Articular chondrocyte of knee joint (primary cell): ENCODE measurements around the gene MMP11. TPM values are rescaled to one million over a fixed set of nuclear protein-coding genes. Genes with fewer than 3 reads are reported as not detected.

Experiments used
- total RNA-seq: library from RNA; depleted of rRNA; stranded (reverse); fragments of >200 nt; gene quantifications from 2 replicates; pipeline ENCODE4 v1.2.3, GENCODE V29; 2012

The MMP11 gene, protein sequence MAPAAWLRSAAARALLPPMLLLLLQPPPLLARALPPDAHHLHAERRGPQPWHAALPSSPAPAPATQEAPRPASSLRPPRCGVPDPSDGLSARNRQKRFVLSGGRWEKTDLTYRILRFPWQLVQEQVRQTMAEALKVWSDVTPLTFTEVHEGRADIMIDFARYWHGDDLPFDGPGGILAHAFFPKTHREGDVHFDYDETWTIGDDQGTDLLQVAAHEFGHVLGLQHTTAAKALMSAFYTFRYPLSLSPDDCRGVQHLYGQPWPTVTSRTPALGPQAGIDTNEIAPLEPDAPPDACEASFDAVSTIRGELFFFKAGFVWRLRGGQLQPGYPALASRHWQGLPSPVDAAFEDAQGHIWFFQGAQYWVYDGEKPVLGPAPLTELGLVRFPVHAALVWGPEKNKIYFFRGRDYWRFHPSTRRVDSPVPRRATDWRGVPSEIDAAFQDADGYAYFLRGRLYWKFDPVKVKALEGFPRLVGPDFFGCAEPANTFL
- total RNA-seq, result 3.9 and 4.1 TPM in 2 replicates

DNA sequence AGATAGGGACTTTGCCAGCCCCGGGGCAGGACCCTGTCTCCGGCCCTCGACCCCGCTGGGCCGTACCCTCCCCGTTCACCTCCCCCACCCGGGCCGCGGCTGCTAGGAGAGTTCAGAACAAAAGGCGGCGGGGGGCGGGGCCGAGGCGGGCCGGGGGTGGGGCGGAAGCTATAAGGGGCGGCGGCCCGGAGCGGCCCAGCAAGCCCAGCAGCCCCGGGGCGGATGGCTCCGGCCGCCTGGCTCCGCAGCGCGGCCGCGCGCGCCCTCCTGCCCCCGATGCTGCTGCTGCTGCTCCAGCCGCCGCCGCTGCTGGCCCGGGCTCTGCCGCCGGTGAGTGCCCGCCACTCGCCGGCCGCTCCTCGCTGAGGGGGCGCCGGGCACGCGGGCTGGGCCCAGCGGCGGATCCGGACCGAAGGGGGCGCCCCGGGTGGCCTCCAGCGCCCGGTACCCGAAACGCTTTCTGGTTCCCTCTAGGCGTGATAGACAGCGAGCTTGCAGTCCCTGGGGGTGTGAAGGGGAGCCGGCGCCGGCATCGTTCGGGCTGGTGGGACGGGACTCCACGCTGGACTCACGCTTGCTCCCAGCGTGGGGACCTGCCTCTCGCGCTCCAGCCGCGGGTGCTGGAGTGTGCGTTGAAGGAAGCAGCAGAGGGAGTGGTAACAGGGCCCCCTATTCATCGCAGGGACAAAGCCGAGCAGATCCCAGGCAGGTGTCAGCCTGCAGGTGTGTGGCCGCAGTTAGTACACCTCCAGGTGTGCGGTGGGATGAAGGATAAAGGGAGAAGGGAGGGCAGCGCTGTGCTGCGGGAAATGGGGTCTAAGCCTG is at the start of gene MMP11:
TSS of gene MMP11 (plus strand) at position 201 of the 825 bp plus-strand sequence. CDS start at position 223, 22 bp downstream.

DNA sequence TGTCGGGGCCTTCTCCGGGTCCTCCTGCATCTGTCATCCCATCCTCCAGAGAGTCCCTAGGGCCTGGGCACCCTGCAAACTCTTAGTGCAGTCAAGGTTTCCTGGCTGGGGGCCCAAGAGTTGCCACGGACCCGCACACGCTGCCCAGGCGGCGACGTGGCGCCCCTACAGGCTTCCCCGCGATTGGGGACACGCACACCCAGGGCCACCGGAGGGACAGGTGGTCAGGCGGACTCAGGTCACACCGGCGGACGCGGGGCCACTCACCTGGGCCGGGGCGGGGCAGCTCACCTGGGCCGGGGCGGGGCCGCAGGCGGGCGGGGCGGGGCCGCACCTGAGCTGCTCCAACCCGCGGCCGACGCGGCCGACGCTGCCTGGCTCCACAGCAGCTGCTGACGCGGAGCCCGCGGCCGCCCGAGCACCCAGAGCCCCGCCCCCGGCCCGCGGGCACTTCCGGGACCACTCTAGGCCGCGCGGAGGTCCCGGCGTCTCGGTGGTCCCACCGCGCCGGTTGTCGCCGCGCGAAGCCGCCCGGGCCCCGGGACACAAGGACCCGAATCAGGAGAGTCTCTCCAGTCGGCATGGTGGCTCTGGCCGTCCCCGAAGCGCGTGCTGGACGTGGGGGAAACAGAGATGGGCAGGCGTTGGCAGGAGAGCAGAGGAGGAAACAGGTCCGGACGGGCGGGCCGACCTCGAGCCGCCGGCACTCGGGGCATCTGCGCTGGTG is 21.8 kb upstream of the MMP11 start, which contains the start of gene ZNF70:
TSS of gene ZNF70 (minus strand) at position 399 of the 727 bp plus-strand sequence. CDS start 5,972 bp downstream, outside the sequence.

DNA sequence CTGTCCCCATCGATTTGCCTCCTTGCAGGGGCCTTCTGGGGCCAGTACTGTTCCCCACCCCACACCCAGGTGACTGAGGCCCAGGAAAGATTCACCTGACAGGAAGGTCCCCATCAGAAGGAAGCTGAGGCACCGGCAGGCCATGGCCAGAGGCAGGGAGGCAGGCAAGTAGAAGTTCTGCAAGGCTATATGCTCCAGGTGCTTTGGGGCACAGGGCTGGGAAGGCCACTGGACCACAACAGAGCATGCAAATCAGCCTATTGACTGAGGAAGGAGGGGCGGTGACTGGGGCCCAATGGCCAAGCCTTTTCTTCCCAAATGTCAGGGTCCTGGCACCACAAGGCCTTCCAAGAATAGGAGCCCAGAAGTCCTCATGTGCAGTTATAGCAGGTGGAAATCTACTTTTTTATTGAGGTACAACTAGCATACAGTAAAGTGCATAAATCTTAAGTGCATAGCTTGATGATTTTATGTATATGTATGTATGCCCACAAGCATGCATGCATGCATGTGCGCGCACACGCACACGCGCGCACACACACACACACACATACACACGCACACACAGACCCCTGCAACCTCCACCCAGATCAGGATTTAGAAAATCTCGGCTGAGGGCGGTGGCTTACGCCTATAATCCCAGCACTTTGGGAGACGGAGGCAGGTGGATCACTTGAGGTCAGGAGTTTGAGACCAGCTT is 18.3 kb upstream of the MMP11 start, which contains the start of gene VPREB3:
TSS of gene VPREB3 (minus strand) at position 206 of the 700 bp plus-strand sequence. CDS start at position 144, 62 bp downstream.

DNA sequence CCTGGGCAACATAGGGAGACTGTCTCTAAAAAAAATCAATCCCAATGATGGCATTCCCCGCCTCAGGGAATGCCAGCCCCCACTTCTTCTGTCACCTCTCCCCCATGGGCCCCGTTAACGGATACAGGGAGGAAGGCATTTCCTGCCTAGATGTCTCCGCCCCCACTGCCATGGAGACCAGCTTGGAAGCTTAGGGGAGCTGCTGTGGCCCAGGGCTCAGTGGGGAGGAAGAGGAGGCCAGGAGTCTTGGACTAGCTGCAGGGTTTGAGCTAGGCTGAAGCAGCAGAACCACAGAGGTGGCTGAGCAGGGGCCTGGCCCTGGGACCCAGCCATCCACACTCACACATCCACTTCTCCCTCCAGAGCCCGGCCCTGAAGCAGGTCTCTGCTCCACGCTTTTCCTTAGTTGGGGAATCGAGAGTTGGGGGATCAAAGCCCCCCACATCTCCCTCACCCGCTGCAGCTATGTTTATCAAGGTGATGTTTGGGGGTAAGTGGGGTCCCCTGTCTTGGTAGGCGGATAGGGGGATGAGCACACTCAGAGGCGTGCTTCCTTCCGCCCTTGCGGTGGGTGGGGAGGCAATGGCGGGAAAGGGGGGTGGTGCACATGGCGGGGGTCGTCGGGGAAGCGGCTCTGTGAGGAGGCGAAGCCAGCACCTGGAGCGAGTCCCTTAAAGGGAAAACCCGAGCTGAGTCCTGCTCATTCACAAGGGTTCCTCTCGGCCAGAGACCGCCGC is 9.6 kb upstream of the MMP11 start, which contains the start of gene C22orf15:
TSS of gene C22orf15 (plus strand) at position 149 of the 737 bp plus-strand sequence. CDS start at position 466, 317 bp downstream.

DNA sequence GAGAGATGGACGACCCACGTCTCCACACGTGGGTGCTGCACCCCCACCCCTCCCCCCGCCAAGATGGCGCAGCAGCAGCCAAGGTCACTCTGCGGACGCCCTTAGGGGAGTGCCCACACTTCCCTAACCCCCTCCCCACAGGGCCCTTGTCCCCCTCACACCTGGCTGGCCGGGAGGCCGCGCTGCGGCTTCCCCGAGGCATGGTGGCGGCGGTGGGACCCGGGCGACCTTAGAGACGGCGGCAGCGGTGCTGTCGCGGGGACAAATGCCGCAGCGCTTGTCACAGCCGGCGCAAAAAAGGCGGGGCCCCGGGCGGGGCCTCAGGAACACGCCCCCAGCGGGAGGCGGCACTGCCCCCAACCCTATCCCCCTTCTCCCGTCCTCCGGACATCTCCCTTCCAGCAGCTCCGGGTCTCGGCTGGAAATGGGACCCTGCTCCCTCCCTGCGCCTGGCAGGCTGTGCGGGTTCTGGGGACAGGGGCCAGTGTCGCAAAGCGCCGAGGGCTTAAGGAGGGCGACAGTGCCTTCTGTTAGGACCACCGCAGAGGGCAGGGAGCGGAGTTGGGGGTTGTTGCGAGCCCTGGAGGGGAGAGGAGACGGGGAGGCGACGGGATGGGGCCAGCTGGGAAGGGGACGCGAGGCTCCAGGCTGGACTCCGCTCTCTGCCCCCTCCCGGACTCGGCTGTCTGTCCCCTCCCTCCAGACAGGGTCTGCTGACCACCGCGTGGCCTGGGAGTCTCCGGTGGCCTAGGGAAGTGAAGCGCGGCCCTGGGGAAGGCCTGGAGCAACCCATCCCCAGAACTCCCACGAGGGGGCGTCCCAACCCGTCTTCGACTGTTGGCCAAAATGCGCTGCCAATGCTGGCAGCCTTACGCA is 4.7 kb upstream of the MMP11 start, which contains the start of gene CHCHD10:
TSS of gene CHCHD10 (minus strand) at position 300 of the 876 bp plus-strand sequence. CDS start at position 202, 98 bp downstream.

DNA sequence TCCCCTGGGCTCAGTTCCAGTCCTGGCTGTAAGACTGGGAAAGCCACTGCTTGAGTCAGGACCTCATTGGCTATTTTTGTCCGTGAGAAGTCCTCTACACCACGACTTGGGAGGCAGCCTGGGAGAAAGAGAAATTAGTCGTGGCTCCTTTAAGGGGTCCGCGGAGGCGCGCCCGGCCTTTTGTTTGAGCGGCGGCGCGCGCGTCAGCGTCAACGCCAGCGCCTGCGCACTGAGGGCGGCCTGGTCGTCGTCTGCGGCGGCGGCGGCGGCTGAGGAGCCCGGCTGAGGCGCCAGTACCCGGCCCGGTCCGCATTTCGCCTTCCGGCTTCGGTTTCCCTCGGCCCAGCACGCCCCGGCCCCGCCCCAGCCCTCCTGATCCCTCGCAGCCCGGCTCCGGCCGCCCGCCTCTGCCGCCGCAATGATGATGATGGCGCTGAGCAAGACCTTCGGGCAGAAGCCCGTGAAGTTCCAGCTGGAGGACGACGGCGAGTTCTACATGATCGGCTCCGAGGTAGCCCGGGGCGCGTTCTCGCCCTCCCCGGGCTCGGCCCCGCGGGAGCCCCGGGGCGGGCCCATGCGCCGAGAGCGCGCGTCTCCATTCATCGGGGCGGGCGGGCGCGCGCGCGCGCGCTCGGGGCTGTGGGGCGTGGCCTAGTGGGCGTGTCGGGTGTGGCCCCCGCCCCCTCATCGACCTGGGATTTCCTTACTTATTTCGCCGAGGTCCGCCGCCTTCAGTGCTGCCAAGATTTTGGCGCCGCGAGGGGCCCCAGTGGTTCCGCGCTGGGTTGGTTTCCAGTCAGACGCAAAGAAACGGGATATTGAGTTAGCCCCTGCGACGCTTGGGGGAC is 14.3 kb downstream of the MMP11 start, which contains the start of gene SMARCB1:
TSS of gene SMARCB1 (plus strand) at position 215 of the 848 bp plus-strand sequence. CDS start at position 419, 204 bp downstream.

Other genes starting within 250 kb of the MMP11 start
- not detected in 2 replicates for gene IGLL1, start 192.6 kb upstream of the MMP11 start, total RNA-seq
- 0.11 and 0.13 TPM in 2 replicates for gene DRICH1, start 140.5 kb upstream of the MMP11 start, total RNA-seq
- not detected in 2 replicates for gene RGL4, start 81.8 kb upstream of the MMP11 start, total RNA-seq
- 6.3 and 7.1 TPM in 2 replicates for gene ZNF70, start 21.7 kb upstream of the MMP11 start, total RNA-seq
- gene VPREB3, start 18.4 kb upstream of the MMP11 start, total RNA-seq, result not detected in 2 replicates
- 1.2 and 1.9 TPM in 2 replicates for gene C22orf15, start 9.9 kb upstream of the MMP11 start, total RNA-seq
- gene CHCHD10, start 4.9 kb upstream of the MMP11 start, total RNA-seq, result 3.9 and 6.5 TPM in 2 replicates
- gene SMARCB1, start 14.1 kb downstream of the MMP11 start, total RNA-seq, result 44.3 and 48.2 TPM in 2 replicates
- gene DERL3, start 66.2 kb downstream of the MMP11 start, total RNA-seq, result 0.43 and 0.65 TPM in 2 replicates
- gene SLC2A11, start 85.0 kb downstream of the MMP11 start, total RNA-seq, result 12.3 and 15.3 TPM in 2 replicates
- 156 and 195 TPM in 2 replicates for gene MIF, start 121.5 kb downstream of the MMP11 start, total RNA-seq
- 1.7 and 19.7 TPM in 2 replicates for gene GSTT2B, start 188.3 kb downstream of the MMP11 start, total RNA-seq
- gene DDTL, start 194.0 kb downstream of the MMP11 start, total RNA-seq, result 1.0 TPM in 1 of 2 replicates, not detected in the other
- 57.7 and 68.2 TPM in 2 replicates for gene DDT, start 201.6 kb downstream of the MMP11 start, total RNA-seq
- 0.78 TPM in 1 of 2 replicates, not detected in the other for gene GSTT2, start 207.3 kb downstream of the MMP11 start, total RNA-seq
- not detected in 2 replicates for gene GSTT4, start 232.6 kb downstream of the MMP11 start, total RNA-seq
- 37.8 and 38.2 TPM in 2 replicates for gene CABIN1, start 238.5 kb downstream of the MMP11 start, total RNA-seq